Stimulated activated CD8-positive, alpha-beta memory T cell treated with anti-CD3 and anti-CD28 coated beads, Interleukin-7, amount 100 ng/mL, for 48 hours (primary cell): ENCODE measurements around the gene SLC5A11.

ENCODE experiments used
- DNase-seq, 2 donors: peaks; one replicate each; pipeline ENCODE4 v3.0.0-alpha.2; 2020; ENCODE audit warnings: low read depth in 1 of 2; ENCODE audit errors: extremely low read depth in 1 of 2

Gene SLC5A11

DNA sequence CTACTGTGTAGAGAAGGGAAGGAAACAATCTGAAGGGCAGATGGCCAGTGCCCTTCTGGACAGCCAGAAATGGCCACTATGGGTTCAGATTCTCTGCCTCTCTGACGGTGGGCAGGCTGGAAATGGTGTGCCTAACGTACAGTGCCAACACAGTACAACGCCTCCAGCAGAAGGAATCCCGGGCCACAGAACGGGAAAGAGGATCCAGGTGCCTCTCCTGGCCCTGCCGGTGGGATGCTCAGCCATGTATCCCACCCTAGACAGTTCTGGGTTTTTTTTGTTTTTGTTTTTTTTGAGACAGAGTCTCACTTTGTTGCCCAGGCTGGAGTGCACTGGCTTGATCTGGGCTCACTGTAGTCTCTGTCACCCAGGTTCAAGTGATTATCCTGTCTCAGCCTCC, 71.5 kb downstream of the SLC5A11 start:
- DNase-seq = no peak

DNA sequence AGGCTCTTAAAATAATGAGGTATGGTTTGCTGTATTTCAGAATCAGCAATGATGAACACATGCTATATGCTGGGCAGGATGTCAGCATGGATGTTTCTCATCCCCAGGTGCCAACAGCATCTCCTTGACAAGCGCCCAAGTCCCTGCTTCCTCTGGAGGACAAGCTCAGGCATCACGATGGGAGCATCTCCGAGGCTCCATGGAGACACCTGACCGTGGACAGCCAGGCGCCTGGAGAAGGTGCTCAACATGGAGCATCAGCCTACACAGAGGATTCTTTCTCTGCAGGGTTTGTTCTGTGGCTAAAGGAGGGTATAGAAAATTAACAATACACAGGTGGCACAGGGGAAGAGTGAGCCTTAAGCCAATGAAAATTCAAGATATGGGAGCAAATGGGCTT, 72.1 kb downstream of the SLC5A11 start:
- no peak for DNase-seq

DNA sequence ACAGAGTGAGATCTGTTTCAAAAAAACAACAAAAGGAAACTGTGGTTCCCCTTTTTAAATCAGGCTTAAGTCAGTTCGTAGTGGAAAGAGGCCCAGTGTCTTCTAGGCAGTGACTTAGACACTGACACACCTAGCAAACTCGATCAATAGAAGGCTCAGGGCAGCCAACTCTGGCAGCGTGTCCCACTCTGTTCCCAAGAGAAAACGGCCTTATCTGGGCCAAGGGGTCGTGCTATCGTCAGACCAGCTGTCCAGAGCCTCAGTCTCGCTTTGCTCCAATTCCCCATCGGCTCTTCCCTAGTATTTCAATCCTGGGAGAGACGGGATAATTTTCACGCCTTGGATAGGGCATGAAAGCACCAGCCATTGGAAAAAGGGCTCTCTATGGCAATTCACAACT, 72.9 kb downstream of the SLC5A11 start:
- DNase-seq = no peak

DNA sequence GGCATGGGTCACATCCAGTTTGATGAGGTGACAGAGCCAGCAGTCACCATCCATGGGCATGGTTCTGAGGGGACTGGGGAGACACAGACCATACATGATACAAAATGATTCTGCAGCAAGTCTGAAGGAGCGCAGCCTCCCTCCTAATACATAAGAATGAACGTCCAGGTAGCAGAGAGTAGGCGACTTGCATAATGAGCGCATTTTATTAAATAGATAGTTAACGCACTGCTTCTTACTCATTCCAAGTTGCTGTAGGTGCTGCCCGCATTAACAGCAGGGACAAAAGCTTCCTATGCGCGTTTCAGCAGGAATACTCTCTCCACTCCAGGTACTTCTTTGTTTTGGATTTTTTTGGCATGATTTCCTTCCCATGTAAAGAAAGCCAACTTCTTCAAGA, 73.8 kb downstream of the SLC5A11 start:
- no peak for DNase-seq

DNA sequence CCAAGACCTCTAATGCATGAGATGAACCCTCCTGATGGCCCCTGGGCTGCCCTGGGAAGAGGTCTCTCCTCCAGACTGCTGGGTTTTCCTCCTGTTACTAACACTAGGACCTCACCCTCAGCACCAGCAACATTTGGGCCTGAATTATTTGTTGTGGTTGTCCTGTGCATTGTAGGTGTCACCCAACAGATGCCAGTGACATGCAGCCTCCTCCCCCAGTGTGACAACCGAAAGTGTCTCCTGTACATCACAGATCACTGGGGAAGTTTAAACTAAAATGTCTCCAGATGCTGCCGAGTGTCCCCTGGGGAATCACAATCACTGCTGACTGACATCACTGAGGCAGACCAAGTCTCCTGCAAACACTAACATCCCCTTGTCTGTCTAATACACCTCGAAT, 74.8 kb downstream of the SLC5A11 start:
- no peak for DNase-seq

DNA sequence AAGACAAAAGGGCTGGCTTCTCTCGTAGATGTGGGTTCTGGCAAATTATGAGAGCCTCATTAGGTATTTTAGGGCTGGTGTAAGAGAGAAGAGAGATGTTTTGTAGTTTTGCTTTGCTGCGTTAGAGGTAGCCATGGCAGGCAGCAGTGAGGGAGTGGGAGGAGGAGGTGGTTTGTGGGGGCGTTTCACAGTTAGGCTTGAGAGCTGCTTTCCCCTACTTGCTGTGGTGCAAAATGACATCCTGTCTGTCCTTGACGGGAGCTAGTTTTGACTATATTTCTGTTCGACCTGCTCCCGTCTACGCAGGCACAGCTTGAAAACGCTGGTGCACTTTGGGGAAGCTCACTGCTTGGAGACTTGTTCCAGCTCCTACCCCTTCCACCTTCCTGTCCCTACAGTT, 75.5 kb downstream of the SLC5A11 start:
- DNase-seq = no peak

DNA sequence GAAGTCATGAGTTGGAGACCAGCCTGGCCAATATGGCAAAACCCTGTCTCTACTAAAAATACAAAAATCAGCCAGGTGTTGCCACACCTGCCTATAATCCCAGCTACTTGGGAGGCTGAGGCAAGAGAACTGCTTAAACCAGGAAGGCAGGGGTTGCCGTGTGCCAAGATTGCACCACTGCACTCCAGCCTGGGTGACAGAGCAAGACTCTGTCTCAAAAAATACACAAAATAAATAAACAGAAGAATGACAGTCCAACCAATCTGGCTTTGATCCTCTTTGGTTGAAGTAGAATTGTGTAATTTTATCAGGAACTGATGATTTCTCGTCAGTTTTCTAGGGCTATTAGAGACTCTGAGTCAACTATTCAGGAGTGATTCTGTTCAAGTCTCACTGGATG, 79.4 kb downstream of the SLC5A11 start:
- no peak for DNase-seq

DNA sequence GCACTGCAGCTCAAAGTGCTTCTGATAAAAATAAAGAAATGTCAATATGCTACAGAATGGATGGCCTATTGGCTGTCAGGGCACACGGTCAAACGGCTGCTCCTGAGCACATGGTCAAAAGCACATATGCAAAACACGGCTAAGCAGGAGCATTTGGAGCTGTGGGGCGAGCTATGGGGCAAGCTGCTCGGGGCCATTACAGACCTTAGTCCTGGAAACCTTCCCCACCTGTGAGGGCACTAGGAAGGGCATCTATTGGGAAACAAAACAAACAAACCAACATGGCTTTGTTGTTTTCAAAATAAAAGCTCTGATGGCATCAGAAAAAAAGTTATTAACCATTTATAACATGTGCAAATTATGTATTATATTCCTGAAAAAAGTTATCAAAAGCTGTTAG, 83.6 kb downstream of the SLC5A11 start:
- no peak for DNase-seq

DNA sequence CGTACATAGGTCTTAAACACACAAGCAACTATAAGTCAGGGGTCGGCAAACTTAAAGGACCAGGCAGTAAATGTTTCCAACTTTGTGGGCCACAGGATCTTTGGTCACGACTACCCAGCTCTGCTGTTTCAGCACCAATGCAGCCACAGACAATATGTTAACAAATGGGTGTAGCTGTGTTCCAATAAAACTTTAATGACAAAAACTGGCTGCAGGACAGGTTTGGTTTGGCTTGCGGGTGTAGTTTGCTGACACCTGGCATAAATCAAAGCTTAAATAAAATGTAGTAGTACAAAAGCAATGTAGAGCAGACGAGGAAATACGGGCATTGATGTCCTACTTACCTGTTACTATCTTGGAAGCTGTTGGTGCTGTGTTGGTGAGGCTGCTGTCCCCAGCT, 84.7 kb downstream of the SLC5A11 start:
- DNase-seq = no peak

DNA sequence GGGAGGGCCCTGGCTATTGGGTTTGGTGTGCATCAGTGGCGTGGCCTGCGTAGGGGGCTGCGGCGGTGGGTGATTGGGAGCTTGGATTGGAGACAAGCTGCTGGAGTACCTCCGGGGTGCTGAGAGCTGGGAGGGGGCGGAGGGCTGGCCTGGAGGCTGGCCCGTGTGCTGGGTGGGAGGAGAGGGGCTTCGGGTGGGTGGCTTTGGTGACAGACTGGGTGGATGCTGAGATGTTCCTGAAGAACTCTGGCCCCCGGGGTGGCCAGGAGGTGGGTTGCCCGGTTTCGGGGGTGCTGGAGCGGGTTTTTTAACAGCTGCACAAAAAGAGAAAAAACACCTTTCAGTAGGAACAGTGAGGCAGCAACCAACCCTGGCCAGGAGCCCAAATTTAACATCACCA, 85.3 kb downstream of the SLC5A11 start:
- DNase-seq = no peak

DNA sequence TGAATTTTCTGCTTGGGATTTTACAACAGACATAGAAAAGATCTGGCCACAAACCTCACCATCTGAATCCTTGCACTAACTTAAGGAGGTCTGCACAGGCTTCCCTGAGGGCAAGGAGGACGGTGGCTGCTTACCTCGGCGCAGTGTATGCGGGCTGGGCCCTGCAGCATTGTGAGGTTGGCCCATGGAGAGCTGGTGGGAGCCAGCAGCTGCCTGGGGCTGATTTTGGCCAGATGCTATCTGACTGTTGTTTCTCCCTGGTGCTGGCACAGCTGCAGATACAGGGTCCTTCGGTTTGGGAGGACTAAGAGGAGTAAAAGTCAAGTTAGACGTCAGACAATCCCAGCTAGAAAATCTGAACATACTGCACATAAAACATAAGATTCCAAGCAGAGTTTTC, 89.6 kb downstream of the SLC5A11 start:
- no peak for DNase-seq

DNA sequence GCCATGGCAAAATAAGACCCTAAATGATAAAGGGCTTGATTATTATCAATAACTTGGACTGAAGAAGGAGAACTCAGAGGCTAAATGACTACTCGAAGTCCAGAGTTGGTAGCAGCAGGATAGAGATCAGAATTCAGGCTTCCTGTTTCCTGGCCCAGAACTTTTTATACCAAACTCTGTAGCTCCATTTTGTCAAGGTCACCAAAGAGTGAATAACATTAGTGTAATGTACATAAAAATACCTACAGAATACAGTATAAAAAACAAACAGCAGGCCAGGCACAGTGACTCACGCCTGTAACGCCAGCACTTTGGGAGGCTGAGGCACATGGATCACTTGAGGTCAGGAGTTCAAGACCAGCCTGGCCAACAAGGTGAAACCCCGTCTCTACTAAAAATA, 90.4 kb downstream of the SLC5A11 start:
- no peak for DNase-seq

DNA sequence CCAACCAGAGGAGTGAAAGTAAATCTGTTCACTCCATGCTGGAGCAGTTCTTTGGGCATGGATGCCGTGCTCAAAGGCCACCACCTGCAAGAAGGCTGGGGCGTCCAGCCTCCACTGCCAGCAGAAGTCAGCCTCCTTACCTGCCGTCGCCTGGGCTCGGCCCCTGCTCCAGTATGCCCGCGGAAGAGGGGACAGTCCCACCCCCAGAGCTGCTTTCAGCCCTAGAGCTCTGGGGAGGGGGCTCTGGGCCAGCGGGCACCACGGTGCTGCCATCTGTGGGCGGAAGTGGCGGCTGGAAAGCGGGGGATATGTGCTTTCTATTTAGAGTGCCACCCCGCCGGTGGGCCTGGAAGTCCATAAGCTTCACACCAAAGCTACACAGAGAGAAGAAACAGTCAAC, 93.5 kb downstream of the SLC5A11 start:
- no peak for DNase-seq

DNA sequence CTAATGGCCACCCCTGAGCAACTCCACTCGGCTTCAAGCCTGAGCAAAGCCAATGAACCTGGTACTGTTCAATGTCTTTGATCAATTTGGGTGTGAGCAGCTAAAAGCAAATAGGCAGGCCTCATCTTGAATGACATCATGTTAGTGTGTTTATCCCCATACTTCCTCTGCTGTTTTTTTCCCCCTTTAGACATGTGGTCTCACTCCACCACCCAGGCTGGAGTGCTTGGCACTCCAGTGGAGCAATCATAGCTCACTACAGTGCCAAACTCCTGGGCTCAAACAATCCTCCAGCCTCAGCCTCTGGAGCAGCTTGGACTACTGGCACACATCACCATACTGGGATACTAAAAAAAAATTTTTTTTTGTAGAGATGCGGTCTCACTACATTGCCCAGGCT, 94.0 kb downstream of the SLC5A11 start:
- no peak for DNase-seq

DNA sequence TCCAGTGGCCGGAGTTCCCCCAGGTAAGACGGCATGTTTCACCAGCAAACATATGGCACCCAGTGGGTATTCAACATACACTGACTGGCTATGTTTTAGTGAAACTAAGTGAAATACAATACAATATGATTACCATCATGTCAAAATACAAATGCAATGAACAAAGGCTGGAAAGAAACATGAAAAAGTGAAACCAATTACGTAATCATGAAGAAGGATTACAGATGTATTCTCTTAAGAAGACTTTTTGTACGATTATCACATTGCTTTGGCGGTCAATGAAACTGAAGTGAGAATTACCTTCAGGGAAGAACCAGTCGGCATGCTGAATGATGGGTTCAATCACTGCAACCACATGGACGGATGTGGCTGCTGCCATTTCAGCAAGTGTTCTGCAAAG, 97.7 kb downstream of the SLC5A11 start:
- no peak for DNase-seq

DNA sequence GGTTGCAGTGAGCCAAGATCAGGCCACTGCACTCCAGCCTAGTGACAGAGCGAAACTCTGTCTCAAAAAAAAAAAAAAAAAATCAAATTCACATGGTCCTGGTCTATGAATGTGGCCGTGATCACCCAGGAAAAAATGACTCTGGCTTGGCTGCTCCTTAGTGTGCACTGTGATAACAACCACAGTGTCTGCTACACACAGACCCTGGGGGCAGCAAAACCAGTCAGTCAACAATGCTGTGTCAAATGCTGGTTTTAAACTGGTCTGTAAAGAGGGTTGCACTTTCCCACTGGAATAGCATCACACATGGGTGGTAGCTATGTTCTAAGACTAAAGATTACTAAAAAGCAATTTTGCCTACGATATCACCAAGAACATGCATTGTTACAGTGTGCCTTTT, 98.4 kb downstream of the SLC5A11 start:
- no peak for DNase-seq

DNA sequence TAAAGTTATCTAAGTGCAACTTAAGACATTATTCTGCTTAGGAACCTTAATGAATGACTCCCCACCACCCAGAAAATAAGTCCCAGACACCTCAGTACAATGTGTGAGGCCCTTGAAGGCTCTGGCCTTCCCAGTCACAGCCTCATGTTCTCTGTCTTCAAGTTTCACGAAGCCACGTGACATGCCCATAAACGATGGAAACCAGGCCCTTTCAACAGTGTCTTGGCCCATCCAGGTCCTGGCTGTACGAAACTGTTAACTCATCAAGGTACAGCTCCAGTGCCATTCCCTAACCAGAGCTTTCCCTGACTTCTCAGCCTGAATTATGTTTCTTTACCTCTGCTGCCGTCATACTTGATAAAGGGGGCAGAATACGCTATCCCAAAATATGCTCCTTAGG, 100.4 kb downstream of the SLC5A11 start:
- DNase-seq = no peak

DNA sequence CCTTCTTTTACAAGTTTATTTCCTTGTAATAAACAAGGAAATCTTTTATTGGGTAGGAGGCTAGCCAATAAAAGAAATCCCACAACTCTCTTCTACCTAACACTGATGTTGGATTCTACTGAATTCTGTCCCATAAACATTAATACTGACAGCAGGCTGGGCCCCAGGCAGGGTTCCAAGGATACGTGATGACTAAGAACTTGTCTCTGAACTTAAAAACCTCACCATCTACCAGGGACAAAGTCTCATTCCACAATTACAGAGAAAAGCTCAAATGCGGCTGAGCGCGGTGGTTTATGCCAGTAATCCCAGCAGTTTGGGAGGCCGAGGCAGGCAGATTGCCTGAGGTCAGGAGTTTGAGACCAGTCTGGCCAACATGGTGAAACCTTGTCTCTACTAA, 104.5 kb downstream of the SLC5A11 start:
- DNase-seq = no peak

DNA sequence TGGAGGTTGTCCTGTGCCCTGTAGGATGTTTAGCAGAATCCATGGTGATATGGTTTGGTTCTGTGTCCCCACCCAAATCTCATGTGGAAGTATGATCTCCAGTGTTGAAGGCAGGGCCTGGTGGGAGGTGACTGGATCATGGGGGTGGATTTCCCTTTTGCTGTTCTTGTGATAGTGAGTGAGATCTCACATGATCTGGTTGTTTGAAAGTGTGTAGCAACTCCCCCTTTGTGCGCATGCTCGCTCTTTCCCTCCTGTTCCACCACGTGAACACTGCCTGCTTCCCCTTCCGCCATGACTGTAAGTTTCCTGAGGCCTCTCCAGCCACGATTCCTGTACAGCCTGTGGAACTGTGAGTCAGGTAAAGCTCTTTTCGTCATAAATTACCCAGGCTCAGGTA, 107.5 kb downstream of the SLC5A11 start:
- DNase-seq = no peak

DNA sequence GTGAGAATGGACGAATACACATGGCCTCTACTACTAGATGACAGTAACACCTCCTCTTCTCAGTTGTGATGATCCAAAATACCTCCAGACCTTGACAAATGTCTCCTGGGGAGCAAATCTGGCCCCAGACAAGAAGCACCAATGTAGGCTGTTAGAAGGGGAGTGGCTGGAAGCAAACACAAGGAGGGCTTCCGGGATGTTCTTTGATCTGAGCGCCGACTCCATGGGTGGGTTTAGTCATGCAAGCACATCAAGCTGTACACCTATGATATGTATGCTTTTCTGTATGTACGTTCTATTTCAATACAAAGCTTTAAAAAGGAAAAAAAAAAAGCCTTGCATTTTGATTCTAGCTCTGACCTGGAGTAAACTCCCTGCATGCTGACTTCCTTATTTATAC, 108.0 kb downstream of the SLC5A11 start:
- no peak for DNase-seq

DNA sequence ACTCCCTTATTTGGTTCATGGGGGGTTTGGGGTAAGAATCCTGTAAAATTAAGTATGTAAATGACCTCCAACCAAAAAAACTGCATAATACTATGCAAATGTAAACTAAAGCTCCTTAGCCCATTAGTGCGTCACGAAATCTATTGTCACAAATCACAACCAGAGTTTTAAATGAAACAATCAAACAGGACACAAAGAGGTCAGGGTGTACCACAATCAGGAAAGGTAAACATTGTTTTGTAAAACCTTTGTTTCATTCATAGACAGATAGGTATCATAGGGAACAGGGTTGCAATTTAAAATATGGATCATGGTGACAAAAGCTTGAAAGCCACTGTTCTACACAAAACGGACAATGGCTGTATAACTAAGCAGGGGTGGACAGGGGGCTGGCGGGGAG, 108.4 kb downstream of the SLC5A11 start:
- DNase-seq = no peak

DNA sequence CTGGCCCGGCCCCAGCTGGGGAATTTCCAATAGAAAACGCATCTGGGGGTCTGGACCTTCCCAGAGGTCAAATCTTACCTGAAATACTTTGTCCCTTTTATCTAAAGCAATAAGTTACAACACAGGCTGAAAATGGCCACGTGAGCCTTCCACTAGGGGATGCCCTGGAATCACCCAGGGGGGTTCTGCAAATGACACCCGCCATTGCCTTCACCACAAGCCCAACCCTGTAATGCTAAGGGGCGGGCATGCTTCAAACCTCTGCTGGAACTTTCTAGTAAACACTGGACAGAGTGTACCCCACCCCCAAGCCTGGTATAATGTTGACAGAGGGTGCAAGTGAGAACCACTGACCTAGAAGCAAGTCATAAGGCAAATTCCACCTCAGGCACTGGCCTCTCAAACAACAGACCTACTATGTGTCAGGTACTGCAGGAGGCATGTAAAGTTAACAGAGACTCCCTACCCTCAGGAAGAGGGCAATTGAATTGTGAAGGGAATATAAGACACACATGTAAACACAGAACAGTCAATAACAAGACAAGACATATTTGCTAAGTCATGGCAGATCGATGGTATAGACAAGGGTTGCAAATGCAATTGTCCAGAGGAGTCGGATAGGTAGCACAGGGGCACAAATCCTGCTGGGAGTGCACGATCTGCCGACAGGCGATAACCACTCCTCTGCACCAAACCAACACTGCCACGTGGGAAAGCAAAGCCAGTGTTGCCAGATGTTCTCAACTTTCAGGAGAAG, 110.4 kb downstream of the SLC5A11 start:
- no peak for DNase-seq

DNA sequence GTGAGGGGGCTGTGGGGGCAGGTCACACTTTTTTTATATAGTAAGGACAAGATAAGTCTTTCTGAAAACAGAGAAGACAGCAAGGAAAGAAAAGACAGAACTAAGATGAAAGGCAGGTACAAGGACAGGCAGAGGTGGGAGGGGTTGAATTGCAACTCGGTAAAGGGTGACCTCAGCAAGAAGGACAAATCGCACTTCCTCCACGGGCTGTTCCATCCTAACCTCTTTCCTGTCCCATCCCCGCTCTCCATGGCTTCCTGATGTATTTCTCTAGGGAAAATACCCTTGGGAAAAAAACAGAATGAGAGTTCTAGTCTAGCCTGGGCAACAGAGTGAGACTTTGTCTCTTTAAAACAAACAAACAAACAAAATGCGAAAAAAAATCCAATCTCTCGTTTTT, 112.1 kb downstream of the SLC5A11 start:
- no peak for DNase-seq
